GM12865 (cell line): ENCODE measurements around the gene TJP3.

Experiments
- DNase-seq: peaks from one replicate; pipeline ENCODE4 v3.0.0; 2010; ENCODE audit warnings: low read depth
- H3K4me3 ChIP-seq: 2 replicates; pipeline ENCODE4 v1.5.1; 2011; ENCODE audit warnings: mild to moderate bottlenecking, low read depth, low read length, control low read depth
- CTCF ChIP-seq: IDR thresholded peaks from 2 replicates; pipeline ENCODE4 v1.5.1; 2011; ENCODE audit warnings: low read length, control low read depth, low read depth, inconsistent platforms; ENCODE audit not compliant: insufficient read depth; ENCODE audit errors: missing control alignments

The TJP3 gene

GRCh38 chr19:3768015-3768747, 60.0 kb downstream of the TJP3 start:
- DNase-seq, result no peak
- TF ChIP-seq CTCF, result no peak
- H3K4me3 ChIP-seq, result no peak overlapping the region

- no peak overlapping the region for H3K4me3 ChIP-seq
- no peak for DNase-seq
- no peak for TF ChIP-seq CTCF
Measured at GRCh38 chr19:3768748-3769099, 60.5 kb downstream of the TJP3 start.

GRCh38 chr19:3769494-3769893, 61.3 kb downstream of the TJP3 start:
- TF ChIP-seq CTCF, result no peak
- DNase-seq, result no peak
- H3K4me3 ChIP-seq, result no peak overlapping the region

GRCh38 chr19:3770136-3770999, 62.2 kb downstream of the TJP3 start:
- no peak for DNase-seq
- no peak for TF ChIP-seq CTCF
- H3K4me3 ChIP-seq, result no peak overlapping the region

GRCh38 chr19:3771000-3771905, 63.1 kb downstream of the TJP3 start:
- no peak for TF ChIP-seq CTCF
- no peak for DNase-seq
- no peak overlapping the region for H3K4me3 ChIP-seq

- TF ChIP-seq CTCF, result no peak
- H3K4me3 ChIP-seq, result no peak within 1 kb of the TSS
- no peak for DNase-seq
Measured at GRCh38 chr19:3771906-3772455, 63.8 kb downstream of the TJP3 start, which contains the start of gene RAX2. TSS of gene RAX2 (minus strand) at chr19:3772228. CDS start at chr19:3771742, 486 bp downstream.
